NK-92 (cell line): ENCODE results near the gene NT5DC2.

Experiments
- DNase-seq: peaks from one replicate; lab custom pipeline; 2025; ENCODE audit not compliant: unreplicated experiment; lab: John Stamatoyannopoulos, UW

Gene NT5DC2

GRCh38 chr3:52525680-52526561 lies 7.7 kb downstream of the NT5DC2 start:
- no peak for DNase-seq

- no peak for DNase-seq
Measured at GRCh38 chr3:52524752-52525679, 8.6 kb downstream of the NT5DC2 start.

GRCh38 chr3:52524258-52524751 lies 9.4 kb downstream of the NT5DC2 start:
- DNase-seq = no peak

GRCh38 chr3:52523386-52524257 lies 10.0 kb downstream of the NT5DC2 start:
- no peak for DNase-seq

- no peak for DNase-seq
Measured at GRCh38 chr3:52522651-52523251, 10.9 kb downstream of the NT5DC2 start.

- DNase-seq = no peak
Measured at GRCh38 chr3:52521881-52522650, 11.6 kb downstream of the NT5DC2 start.

- DNase-seq = no peak
Measured at GRCh38 chr3:52521488-52521824, 12.2 kb downstream of the NT5DC2 start.

- no peak for DNase-seq
Measured at GRCh38 chr3:52520716-52521487, 12.8 kb downstream of the NT5DC2 start.

- no peak for DNase-seq
Measured at GRCh38 chr3:52520141-52520667, 13.5 kb downstream of the NT5DC2 start.

GRCh38 chr3:52519445-52520140 lies 14.1 kb downstream of the NT5DC2 start:
- DNase-seq = no peak

- no peak for DNase-seq
Measured at GRCh38 chr3:52518723-52519444, 14.8 kb downstream of the NT5DC2 start.

- no peak for DNase-seq
Measured at GRCh38 chr3:52517796-52518722, 15.6 kb downstream of the NT5DC2 start.

GRCh38 chr3:52516509-52517195 lies 17.0 kb downstream of the NT5DC2 start:
- no peak for DNase-seq

GRCh38 chr3:52515192-52515591 lies 18.5 kb downstream of the NT5DC2 start:
- DNase-seq = no peak

GRCh38 chr3:52514576-52514975 lies 19.1 kb downstream of the NT5DC2 start:
- DNase-seq = no peak

- no peak for DNase-seq
Measured at GRCh38 chr3:52513281-52513680, 20.4 kb downstream of the NT5DC2 start.
